Forelimb muscle (tissue), 1 donor: Measurements from ENCODE around the gene ZNF579. TPM values are rescaled to one million over a fixed set of nuclear protein-coding genes. Genes with fewer than 3 reads are reported as not detected.

Source experiments
- DNase-seq: peaks from one replicate; pipeline ENCODE4 v3.0.0-alpha.2; 2013; ENCODE audit warnings: low read depth
- polyA plus RNA-seq: library from polyadenylated mRNA; unstranded; fragments of 120-200 nt; gene quantifications from one replicate; pipeline ENCODE4 v1.2.1, GENCODE V29; 2013; ENCODE audit not compliant: insufficient read length

The ZNF579 gene
- polyA plus RNA-seq, 1 donor = 12.0 TPM

GRCh38 chr19:55567708-55568328 is 12.8 kb downstream of the ZNF579 start:
- no peak for DNase-seq

DNA sequence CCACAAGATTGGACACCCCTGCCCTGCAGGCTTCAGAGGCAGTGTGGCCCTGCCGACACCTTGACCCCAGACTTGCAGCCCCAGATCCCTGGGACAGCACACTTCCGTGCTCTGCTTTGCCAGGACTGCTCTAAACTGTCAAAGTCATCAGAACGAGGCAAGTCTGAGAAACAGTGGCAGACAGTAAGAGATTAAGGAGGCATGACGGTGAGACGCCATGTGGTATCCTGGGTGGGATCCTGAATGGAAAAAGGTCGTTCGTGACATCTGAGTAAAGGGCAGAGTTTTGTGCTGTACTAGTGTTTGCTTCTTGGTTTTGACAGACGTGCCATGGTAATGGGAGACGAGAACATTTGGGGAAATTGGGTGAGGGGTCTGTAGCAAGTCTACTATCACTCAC is 13.8 kb downstream of the ZNF579 start:
- no peak for DNase-seq

GRCh38 chr19:55563261-55563690 is 17.4 kb downstream of the ZNF579 start:
- DNase-seq = no peak

DNA sequence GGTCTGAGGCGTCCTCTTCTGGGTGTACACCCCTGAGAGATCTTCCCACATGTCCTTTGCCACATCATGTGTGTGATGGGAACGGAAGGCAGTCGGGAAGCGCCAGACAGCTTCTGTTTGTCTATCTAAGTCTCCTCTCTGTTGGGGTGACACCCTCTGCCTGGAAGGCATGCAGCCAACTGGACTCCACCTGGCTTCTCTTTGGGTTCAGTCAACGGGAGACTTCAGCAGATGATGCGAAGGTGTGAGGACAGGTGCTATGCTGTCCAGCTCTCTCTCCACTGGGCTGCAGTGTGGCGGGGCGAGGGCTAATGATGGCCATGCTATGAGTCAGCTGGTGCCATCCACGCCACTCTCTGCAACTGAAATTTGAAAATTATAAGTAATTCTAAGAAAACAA is 21.0 kb downstream of the ZNF579 start:
- DNase-seq = no peak

GRCh38 chr19:55554741-55555152 is 25.9 kb downstream of the ZNF579 start:
- DNase-seq = no peak

- DNase-seq = no peak
Measured at GRCh38 chr19:55554302-55554701, 26.3 kb downstream of the ZNF579 start.

DNA sequence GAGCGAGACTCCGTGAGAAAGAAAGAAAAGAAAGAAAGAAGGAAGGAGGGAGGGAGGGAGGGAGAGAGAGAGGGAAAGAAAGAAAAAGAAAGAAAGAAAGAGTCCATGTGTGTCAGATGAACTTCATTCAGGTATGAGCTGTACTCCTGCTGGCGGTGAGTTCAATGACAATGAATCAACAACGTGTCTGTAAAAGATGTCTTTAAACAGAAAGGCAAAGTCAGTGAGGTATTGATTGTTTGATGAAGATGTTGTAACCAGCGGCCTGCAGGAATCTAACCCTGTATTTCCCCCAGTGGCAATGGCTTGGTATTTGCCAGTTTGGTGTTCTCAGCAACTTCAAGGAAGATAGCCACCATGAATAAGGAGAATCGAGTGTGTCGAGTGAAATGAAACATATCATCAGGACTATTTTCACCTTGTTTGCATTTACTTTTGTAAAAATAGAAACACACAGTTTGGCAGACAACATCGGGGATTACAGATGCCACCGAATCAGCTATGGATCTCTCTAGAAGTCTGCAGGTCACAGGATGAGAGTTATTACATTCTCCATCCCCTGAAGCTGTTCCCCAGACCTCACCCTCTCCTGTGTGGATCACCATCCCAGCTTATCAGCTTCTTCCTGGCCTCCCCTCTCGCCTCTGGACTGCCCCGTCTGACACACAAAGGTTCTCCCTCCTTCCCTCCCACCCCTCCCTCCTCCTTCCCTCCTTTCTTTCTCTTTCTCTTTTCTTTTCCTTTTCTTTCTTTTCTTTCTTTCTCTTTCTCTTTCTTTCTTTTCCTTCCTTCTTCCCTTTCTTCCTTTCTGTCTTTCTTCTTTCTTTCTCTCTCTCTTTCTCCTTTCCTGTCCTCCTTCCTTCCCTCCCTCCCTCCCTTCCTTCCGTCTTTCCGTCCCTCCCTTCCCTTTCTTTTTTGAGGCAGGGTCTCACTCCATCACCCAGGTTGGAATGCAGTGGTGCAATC is 27.1 kb downstream of the ZNF579 start:
- DNase-seq = no peak

DNA sequence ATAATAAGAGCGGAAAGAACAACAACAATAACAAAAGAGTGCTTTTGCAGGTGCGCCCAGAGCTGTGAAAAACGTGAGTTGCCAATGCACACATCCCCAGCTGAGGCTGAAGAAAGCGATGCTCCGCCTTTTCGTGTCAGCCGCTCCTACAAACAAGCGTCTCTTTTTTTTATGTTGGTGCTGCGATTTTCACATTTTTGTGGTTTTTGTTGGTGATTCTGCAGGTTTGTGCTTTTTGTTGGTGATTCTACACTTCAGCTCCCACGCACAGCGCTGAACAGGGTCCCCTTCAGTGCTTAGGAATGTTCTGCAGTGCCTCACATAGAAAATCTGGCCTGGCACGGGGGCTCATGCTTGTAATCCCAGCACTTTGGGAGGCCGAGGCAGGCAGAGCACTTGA is 28.0 kb downstream of the ZNF579 start:
- DNase-seq = no peak

- no peak for DNase-seq
Measured at GRCh38 chr19:55552206-55552605, 28.4 kb downstream of the ZNF579 start.

DNA sequence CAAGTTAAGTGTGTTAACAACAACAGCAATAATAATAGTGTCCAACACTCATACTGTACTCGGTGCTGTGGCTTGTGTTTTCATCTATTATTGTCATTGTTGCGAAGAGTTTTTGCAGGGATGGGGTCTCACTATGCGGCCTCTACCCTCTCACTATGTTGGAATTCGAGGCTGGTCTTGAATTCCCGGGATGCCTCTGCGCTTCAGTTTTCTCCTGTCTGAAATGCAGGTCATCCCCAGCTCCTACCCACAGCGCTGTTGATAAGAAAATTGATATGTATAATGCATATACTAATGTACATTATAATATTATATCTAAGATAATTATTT is 30.4 kb downstream of the ZNF579 start:
- no peak for DNase-seq

DNA sequence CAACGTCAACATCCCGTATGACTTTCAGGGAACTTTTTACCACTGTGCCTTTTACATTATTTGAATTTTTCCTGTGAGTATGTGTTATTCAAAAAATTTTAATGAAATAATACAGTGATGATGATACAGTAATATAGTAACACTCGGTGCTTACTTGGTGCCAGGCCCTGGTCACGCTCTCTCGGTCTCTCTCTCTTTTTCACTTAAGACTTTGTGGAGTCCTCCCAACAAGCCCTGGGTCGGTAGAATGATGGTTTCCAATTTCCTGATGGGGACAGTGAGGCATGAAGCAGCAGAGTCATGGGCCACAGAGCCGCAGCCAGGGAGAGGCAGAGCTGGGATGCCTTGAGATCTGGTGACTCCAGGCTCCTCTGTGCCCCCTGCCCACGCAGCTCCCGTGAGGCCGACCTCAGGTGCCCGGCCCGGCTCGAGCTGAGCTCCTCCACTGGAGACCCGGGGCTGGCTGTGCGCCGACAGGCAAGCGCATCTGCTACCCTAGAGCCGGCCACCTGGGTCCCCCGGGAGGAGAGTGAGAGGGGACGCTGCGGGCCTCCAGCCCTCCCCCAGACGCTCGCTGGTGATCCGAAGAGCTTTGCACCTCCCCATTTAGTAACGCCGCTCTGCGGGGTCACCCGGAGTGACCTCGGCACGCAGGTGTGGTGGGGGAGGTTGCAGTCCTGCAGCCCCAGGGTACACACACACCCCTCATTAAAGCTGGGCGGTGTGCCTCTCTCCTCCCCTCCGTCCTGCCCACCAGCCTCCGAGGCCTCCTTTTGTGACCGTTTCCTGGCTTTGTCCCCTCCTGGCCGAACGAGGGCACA is 30.9 kb downstream of the ZNF579 start:
- DNase-seq = no peak

- DNase-seq = no peak
Measured at GRCh38 chr19:55546822-55547614, 33.6 kb downstream of the ZNF579 start.

DNA sequence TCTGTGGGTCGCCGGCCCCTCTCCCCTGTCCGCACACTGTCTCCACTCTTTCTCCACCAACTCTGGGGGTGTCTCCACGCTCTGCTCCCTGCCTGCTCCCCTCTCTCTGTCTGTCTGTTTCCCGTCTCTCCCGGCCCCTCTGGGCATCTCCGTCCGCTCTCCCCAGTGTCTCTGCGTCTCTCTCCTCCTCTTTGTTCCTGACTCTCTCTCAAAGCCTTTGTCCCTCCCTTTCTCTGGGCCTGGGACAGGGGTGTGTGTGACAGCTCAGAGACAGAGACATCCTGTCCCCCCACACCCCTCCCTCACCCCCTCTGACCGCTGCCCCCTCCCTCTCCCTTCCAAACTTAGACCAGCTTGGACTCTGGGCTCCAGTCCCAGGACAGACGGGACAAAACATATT is 34.6 kb downstream of the ZNF579 start:
- DNase-seq = no peak

DNA sequence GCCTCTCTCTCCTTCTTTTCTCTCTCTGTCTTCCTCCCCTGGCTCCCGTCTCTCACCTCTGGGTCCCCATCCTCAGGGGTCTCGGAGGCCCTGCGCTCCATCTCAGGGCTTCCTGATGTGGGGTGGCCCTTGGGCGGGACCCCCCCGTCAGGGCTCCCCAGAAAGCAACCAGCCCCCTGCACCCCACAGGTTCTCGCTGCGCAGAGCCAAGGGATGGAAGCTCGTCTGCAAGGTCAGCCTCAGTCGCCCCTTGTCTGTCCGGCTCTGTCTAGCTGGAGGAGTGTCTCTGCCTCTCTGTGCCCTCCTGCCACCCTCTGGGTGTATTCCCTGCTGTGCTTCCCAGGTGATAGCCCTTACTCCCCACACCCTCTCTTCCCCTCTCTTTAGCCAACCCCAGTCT is 35.2 kb downstream of the ZNF579 start, which contains the start of gene SBK3:
Gene SBK3 (minus strand): TSS at position 101 of the 400 bp plus-strand sequence. CDS start 0 bp downstream, at position 101.
- DNase-seq = no peak

DNA sequence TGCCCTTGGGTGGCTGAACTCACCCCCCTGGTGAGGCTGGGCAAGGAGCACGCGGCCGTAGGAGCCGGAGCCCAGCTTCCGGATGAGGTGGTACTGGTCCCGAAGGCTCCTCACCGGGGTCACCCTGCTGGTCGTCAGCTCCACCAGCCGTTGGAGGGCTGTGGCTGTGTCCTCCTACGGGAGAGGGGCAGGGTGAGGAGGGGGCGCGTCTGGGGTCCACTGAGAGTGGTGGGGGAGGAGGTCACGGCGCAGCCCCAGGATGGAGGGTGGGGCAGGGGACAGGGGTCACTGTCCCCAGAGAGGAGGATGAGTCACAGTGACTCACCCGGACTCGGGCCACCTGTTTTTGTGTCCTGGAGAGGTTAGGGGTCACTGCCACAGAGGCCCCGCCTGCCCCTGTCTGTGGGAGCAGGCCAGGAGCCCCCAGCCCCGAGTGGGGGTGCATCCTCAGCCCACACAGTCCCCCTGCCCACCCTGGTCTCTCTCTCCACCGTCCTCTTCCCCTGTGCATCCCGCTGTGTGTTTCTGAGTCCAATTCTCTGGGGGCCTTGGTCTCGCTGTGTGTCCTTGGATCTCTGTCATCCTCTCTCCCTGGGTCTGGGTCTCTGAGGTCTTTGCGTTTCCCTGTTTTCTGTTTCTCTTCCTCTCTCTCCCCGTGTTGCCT is 35.7 kb downstream of the ZNF579 start:
- no peak for DNase-seq

- DNase-seq = no peak
Measured at GRCh38 chr19:55544014-55544413, 36.6 kb downstream of the ZNF579 start.

DNA sequence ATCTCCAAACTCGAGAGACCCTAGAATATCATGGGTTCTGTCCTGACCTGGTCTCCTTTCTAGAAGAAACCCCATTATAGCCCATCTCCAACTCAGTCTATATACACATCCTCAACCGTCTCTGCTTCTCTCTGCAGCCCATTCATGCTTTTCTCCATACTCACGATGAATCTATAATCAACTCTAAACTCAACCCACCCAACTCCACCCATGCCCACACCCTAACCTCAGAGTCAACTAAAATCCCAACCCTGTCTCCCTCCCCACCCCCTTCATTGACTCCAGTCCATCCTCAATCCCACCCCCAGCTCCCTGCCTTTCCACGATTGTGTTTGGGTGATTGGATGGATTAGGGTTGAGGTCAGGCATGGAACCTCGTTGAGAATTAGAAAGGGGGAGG is 37.1 kb downstream of the ZNF579 start:
- DNase-seq = no peak

- no peak for DNase-seq
Measured at GRCh38 chr19:55542292-55542855, 38.3 kb downstream of the ZNF579 start.

DNA sequence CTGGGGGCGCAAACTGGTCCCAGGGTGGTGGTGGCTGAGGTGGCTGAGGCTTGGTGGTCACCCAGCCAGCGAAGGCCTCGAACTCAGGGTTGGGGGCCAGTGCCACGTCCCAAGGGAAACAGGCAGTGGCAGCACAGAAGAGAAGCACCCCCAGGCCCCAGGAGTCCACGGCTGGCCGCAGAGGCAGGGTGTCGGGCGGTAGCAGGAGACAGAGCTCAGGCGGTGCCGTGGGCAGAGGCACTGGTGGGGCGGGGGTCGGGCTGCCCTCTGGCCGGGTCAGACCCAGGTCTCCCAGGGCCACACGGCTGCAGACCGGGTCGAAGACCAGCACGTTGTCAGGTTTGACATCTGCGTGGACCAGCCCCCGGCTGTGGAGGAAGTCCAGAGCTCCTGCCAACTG is 39.6 kb downstream of the ZNF579 start:
- no peak for DNase-seq

DNA sequence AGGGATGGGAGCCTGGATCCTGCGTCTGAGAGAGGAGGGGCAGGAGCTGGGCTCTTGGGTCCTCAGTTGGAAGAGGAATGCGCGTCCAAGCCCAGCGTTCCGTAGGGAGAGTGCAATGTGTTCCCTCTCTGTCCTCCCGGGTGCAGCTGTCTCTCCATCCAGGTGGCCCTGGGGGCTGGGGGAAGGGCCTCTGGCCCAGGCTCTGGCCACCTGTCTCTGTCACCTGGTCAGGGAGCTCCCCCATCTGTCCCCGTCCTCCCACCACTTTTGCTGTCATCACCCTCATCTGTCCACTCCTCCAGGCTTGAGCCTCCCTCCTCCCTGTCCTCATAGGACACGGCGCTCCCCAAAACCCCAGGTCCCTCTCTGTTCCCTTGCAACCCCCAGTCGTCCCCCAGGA is 40.0 kb downstream of the ZNF579 start:
- DNase-seq = no peak
